ENCODE measurements around the gene OR4D11.

The OR4D11 gene

DNA sequence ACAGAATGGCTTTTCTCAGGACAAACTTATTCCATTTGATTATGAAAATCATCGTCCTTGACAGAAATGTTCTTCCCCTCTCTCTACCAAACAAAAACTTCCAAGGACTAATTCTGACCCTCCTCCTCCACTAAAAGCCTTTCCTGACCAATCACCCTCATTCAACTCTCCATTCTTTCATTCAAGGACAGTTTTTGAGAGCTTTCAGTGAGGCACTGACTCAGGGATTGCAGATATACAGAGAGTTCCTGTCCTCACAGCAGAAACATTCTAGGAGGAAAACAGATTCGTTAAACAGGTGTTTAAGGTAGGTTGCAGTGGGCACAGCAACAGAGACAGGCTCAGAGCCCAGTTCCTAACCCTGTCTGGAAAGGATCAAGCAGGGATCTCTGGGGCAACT is 49.5 kb downstream of the OR4D11 start:
- no peak for DNase-seq (ENCODE audit: low read depth in 2 of 2)
- no peak overlapping the region for H3K4me3 ChIP-seq (replicated peaks in 1 of 2; ENCODE audit: low read depth in 2 of 2, low read length in 2 of 2)
- no peak for TF ChIP-seq CTCF (IDR thresholded peaks at IDR 0.05; ENCODE audit: low read depth, low read length)

GRCh38 chr11:59553323-59553722 is 49.9 kb downstream of the OR4D11 start:
- no peak overlapping the region for H3K4me3 ChIP-seq (replicated peaks in 1 of 2; ENCODE audit: low read depth in 2 of 2, low read length in 2 of 2)
- TF ChIP-seq CTCF (IDR thresholded peaks at IDR 0.05; ENCODE audit: low read depth, low read length), result no peak
- no peak for DNase-seq (ENCODE audit: low read depth in 2 of 2)
